Vagina (tissue), 2 donors: ENCODE data around the gene CBX2. TPM values are rescaled to one million over a fixed set of nuclear protein-coding genes. Genes with fewer than 3 reads are reported as not detected.
"Not testable (repeated sequence)": the region's sequence is repeated elsewhere in the genome, so short reads cannot be mapped to it uniquely, and the experiment has no call there.

Experiments
- DNase-seq, 2 donors: peaks; one replicate each; pipeline ENCODE4 v3.0.0-alpha.2; 2017; ENCODE audit errors: extremely low spot score in 2 of 2
- H3K27ac ChIP-seq: fragments of 200-600 bp; sonication (generic); one replicate; pipeline ENCODE4 v1.5.1; 2019
- H3K27me3 ChIP-seq: fragments of 200-600 bp; sonication (generic); one replicate; pipeline ENCODE4 v1.5.1; 2019
- H3K36me3 ChIP-seq, 2 donors: fragments of 200-600 bp; sonication (generic); one replicate each; pipeline ENCODE4 v1.5.1; 2017 to 2019
- H3K4me1 ChIP-seq: fragments of 200-600 bp; sonication (generic); one replicate; pipeline ENCODE4 v1.5.1; 2019
- H3K4me3 ChIP-seq, 2 donors: fragments of 200-600 bp; sonication (generic); 1 replicate in 1 of 2; 2 replicates in 1 of 2; pipeline ENCODE4 v1.5.1; 2016 to 2019
- H3K9me3 ChIP-seq: fragments of 200-600 bp; sonication (generic); one replicate; pipeline ENCODE4 v1.5.1; 2019
- CTCF ChIP-seq, 3 experiments: fragments of 450-650 bp in 2 of 3; fragments of 200-600 bp in 1 of 3; sonication (generic) in 1 of 3; IDR thresholded peaks; one replicate each; pipeline ENCODE4 v1.5.1; 2017 to 2019; ENCODE audit warnings: antibody characterized with exemption in 3 of 3, mild to moderate bottlenecking in 2 of 3, moderate library complexity in 2 of 3
- POLR2A ChIP-seq, 2 donors: fragments of 450-650 bp; IDR thresholded peaks; one replicate each; pipeline ENCODE4 v1.6.1; 2017; ENCODE audit warnings: antibody characterized with exemption in 2 of 2, mild to moderate bottlenecking in 2 of 2, moderate library complexity in 2 of 2
- POLR2AphosphoS5 ChIP-seq, 2 donors: sonication (generic); formaldehyde crosslinking; IDR thresholded peaks; one replicate each; pipeline ENCODE4 v1.9.0; 2017; ENCODE audit warnings: antibody characterized with exemption in 2 of 2, mild to moderate bottlenecking in 2 of 2, low read depth in 1 of 2; ENCODE audit not compliant: insufficient read depth in 1 of 2
- intact Hi-C: fragments of 100-400 bp; cut with DNase I; formaldehyde crosslinking; loops from one replicate; pipeline ENCODE4 v1.15.1; 2023
- total RNA-seq: library from RNA; depleted of rRNA; stranded (reverse); fragments of >200 nt; gene quantifications from one replicate; pipeline ENCODE4 v1.2.3, GENCODE V29; 2016

CBX2 gene
- total RNA-seq, 1 donor from 2014 or later, result 5.6 TPM

- peaks cover 4% of the 10 kb centered on the region for H3K27me3 ChIP-seq
- H3K27ac ChIP-seq, result no peak overlapping the region
- no peak overlapping the region for H3K4me3 ChIP-seq
- no peak for TF ChIP-seq POLR2AphosphoS5 (IDR thresholded peaks at IDR 0.05; ENCODE audit: insufficient read depth in 1 of 2, low read depth in 1 of 2)
- TF ChIP-seq CTCF (IDR thresholded peaks at IDR 0.05), result no peak
- no peak for TF ChIP-seq POLR2A (IDR thresholded peaks at IDR 0.05)
- DNase-seq, result no peak
- H3K4me1 ChIP-seq, result no peaks in the 10 kb centered on the region
- no peaks in the 10 kb centered on the region for H3K36me3 ChIP-seq
- intact Hi-C loops, result no loop called here
- no peaks in the 10 kb centered on the region for H3K9me3 ChIP-seq
Measured at GRCh38 chr17:79769570-79770506, 8.1 kb upstream of the CBX2 start.

GRCh38 chr17:79771276-79771675 lies 6.7 kb upstream of the CBX2 start:
- Histone ChIP-seq H3K4me1 (no peaks in the 10 kb centered on the region), H3K27ac (no peak overlapping the region), H3K27me3 (peaks cover 4% of the 10 kb centered on the region), H3K4me3 (no peak overlapping the region), H3K9me3 (no peaks in the 10 kb centered on the region), H3K36me3 (no peaks in the 10 kb centered on the region)
- no peak for DNase-seq
- intact Hi-C loops, result no loop called here
- TF ChIP-seq POLR2AphosphoS5 (IDR thresholded peaks at IDR 0.05; ENCODE audit: insufficient read depth in 1 of 2, low read depth in 1 of 2) (no peak), CTCF (IDR thresholded peaks at IDR 0.05) (no peak), POLR2A (IDR thresholded peaks at IDR 0.05) (no peak)

GRCh38 chr17:79772726-79773125 lies 5.2 kb upstream of the CBX2 start:
- H3K4me3 ChIP-seq, H3K4me1 ChIP-seq, H3K27me3 ChIP-seq, intact Hi-C loops, DNase-seq, H3K36me3 ChIP-seq, H3K27ac ChIP-seq, H3K9me3 ChIP-seq: not testable (repeated sequence)

- peaks cover 4% of the 10 kb centered on the region for H3K27me3 ChIP-seq
Measured at GRCh38 chr17:79774561-79774975, 3.4 kb upstream of the CBX2 start.

GRCh38 chr17:79775632-79776031 lies 2.3 kb upstream of the CBX2 start:
- Histone ChIP-seq H3K36me3 (no peaks in the 10 kb centered on the region), H3K4me3 (no peak overlapping the region), H3K27me3 (peaks cover 4% of the 10 kb centered on the region), H3K27ac (no peak overlapping the region), H3K9me3 (no peaks in the 10 kb centered on the region), H3K4me1 (peaks cover 24% of the 10 kb centered on the region)
- no peak for DNase-seq
- intact Hi-C loops, result no loop called here
- TF ChIP-seq POLR2AphosphoS5 (IDR thresholded peaks at IDR 0.05; ENCODE audit: insufficient read depth in 1 of 2, low read depth in 1 of 2), result no peak
- TF ChIP-seq POLR2A (IDR thresholded peaks at IDR 0.05), result no peak
- no peak for TF ChIP-seq CTCF (IDR thresholded peaks at IDR 0.05)

More at GRCh38 chr17:79774561-79774975, 3.4 kb upstream of the CBX2 start:
- H3K4me1 ChIP-seq, result peaks cover 24% of the 10 kb centered on the region
- H3K36me3 ChIP-seq, result no peaks in the 10 kb centered on the region
- H3K9me3 ChIP-seq, result no peaks in the 10 kb centered on the region
- DNase-seq, result no peak
- TF ChIP-seq POLR2A (IDR thresholded peaks at IDR 0.05) (no peak), POLR2AphosphoS5 (IDR thresholded peaks at IDR 0.05; ENCODE audit: insufficient read depth in 1 of 2, low read depth in 1 of 2) (no peak), CTCF (IDR thresholded peaks at IDR 0.05) (no peak)
- intact Hi-C loops, result no loop called here
- no peak overlapping the region for H3K27ac ChIP-seq
- H3K4me3 ChIP-seq, result no peak overlapping the region
